Measurements from ENCODE around the gene SELPLG. TPM values are rescaled to one million over a fixed set of nuclear protein-coding genes. Genes with fewer than 3 reads are reported as not detected.

The SELPLG gene
- polyA plus RNA-seq, 1 donor from 2014 or later: 0.62 TPM

DNA sequence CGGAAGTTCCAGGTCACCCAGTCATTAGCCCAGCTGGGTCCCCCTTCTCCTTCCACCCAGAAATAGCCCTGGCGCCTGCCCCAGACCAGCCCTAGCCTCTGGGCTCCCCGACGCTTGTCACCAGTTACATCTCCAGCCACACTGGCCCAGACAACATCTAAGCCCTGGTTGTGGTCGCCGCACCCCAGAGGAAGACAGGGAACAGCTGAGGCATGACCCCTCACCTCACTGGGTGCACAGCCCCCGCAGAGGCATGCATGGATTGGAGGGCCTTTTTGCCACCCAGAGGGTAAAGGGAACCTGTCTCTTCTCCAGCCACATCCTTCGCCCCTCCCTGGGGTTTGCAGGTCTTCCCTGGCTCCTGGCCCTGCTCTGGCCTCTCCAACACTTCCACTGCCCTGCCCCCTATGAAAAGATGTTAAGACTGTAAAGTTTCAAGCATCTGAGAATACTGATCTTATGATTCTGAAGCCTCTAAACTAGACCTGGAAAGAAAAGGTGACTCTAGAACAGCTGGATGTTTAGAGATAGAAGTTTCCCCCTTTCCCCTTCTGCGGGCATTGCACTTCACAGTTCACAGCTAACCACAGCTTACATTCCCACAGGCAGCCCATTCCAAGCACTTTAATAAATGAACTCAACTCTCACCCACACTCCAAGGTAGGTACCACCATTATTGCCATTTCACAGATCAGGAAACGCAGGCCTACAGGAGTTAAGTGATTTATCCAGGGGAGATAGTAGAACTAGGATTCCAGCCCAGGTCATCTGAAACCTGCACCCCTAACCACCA, 50.5 kb downstream of the SELPLG start:
- no peaks in the 10 kb centered on the region for H3K27me3 ChIP-seq (ENCODE audit: insufficient read depth, low read depth, low read length)
- no peak overlapping the region for H3K4me3 ChIP-seq (ENCODE audit: low read length)
- no peaks in the 10 kb centered on the region for H3K79me2 ChIP-seq (replicated peaks; ENCODE audit: insufficient read depth, low read length)
- no peaks in the 10 kb centered on the region for H3K9me3 ChIP-seq (ENCODE audit: low read length)
- H3K27ac ChIP-seq (ENCODE audit: low read length): no peak overlapping the region
- TF ChIP-seq, protein P1, sequence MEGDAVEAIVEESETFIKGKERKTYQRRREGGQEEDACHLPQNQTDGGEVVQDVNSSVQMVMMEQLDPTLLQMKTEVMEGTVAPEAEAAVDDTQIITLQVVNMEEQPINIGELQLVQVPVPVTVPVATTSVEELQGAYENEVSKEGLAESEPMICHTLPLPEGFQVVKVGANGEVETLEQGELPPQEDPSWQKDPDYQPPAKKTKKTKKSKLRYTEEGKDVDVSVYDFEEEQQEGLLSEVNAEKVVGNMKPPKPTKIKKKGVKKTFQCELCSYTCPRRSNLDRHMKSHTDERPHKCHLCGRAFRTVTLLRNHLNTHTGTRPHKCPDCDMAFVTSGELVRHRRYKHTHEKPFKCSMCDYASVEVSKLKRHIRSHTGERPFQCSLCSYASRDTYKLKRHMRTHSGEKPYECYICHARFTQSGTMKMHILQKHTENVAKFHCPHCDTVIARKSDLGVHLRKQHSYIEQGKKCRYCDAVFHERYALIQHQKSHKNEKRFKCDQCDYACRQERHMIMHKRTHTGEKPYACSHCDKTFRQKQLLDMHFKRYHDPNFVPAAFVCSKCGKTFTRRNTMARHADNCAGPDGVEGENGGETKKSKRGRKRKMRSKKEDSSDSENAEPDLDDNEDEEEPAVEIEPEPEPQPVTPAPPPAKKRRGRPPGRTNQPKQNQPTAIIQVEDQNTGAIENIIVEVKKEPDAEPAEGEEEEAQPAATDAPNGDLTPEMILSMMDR (IDR thresholded peaks at IDR 0.05; ENCODE audit: poor library complexity, severe bottlenecking): no peak
- TF ChIP-seq EZH2 (IDR thresholded peaks at IDR 0.05; ENCODE audit: borderline replicate concordance, insufficient read depth, low read length, poor library complexity, severe bottlenecking) (no peak), MXI1 (conservative IDR thresholded peaks at IDR 0.05; ENCODE audit: poor library complexity, severe bottlenecking) (no peak), POLR2AphosphoS5 (IDR thresholded peaks at IDR 0.05) (no peak), SMC3 (conservative IDR thresholded peaks at IDR 0.05; ENCODE audit: poor library complexity) (no peak), RAD21 (conservative IDR thresholded peaks at IDR 0.05) (no peak), TAF1 (IDR thresholded peaks at IDR 0.05; ENCODE audit: low read depth) (no peak), EP300 (conservative IDR thresholded peaks at IDR 0.05; ENCODE audit: poor library complexity, severe bottlenecking) (no peak)
- TF ChIP-seq, protein P2, sequence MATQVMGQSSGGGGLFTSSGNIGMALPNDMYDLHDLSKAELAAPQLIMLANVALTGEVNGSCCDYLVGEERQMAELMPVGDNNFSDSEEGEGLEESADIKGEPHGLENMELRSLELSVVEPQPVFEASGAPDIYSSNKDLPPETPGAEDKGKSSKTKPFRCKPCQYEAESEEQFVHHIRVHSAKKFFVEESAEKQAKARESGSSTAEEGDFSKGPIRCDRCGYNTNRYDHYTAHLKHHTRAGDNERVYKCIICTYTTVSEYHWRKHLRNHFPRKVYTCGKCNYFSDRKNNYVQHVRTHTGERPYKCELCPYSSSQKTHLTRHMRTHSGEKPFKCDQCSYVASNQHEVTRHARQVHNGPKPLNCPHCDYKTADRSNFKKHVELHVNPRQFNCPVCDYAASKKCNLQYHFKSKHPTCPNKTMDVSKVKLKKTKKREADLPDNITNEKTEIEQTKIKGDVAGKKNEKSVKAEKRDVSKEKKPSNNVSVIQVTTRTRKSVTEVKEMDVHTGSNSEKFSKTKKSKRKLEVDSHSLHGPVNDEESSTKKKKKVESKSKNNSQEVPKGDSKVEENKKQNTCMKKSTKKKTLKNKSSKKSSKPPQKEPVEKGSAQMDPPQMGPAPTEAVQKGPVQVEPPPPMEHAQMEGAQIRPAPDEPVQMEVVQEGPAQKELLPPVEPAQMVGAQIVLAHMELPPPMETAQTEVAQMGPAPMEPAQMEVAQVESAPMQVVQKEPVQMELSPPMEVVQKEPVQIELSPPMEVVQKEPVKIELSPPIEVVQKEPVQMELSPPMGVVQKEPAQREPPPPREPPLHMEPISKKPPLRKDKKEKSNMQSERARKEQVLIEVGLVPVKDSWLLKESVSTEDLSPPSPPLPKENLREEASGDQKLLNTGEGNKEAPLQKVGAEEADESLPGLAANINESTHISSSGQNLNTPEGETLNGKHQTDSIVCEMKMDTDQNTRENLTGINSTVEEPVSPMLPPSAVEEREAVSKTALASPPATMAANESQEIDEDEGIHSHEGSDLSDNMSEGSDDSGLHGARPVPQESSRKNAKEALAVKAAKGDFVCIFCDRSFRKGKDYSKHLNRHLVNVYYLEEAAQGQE (IDR thresholded peaks at IDR 0.05; ENCODE audit: borderline replicate concordance): no peak
- no peak overlapping the region for H3K4me2 ChIP-seq (ENCODE audit: low read length)
- H3F3A ChIP-seq (ENCODE audit: insufficient read depth, low read length, poor library complexity, severe bottlenecking): no peaks in the 10 kb centered on the region
- H2AFZ ChIP-seq (ENCODE audit: low read depth, low read length): no peak overlapping the region
- no peaks in the 10 kb centered on the region for H3K36me3 ChIP-seq (ENCODE audit: insufficient read depth, low read length)
- H4K20me1 ChIP-seq (ENCODE audit: insufficient read depth): no peaks in the 10 kb centered on the region
- H3K9ac ChIP-seq (ENCODE audit: low read length): no peak overlapping the region
- H3K9me2 ChIP-seq (ENCODE audit: insufficient read depth, low read length): no peaks in the 10 kb centered on the region

DNA sequence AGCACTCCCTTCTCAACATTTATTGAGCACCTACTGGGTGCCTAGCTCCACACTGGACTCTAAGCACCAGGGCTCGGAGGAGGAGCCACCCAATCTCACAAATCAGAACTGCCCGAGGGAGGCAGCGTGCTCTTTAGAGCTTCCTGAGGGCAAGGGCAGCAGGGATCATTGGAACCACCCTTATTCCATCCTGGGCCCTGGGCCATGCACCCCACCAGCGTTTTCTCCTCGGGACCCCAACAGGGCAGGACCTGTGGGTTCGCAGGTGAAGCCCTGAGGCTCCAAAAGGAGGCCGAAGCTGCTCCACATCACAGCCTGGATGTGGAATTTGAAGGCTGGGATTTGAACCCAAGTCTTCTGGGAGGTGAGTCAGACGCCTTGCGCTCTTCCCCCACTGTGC, 51.2 kb downstream of the SELPLG start:
- TF ChIP-seq POLR2AphosphoS5 (IDR thresholded peaks at IDR 0.05): no peak
- TF ChIP-seq MXI1 (conservative IDR thresholded peaks at IDR 0.05; ENCODE audit: poor library complexity, severe bottlenecking): no peak
- TF ChIP-seq EZH2 (IDR thresholded peaks at IDR 0.05; ENCODE audit: borderline replicate concordance, insufficient read depth, low read length, poor library complexity, severe bottlenecking): no peak
- TF ChIP-seq EP300 (conservative IDR thresholded peaks at IDR 0.05; ENCODE audit: poor library complexity, severe bottlenecking): no peak
- TF ChIP-seq RAD21 (conservative IDR thresholded peaks at IDR 0.05): no peak
- Histone ChIP-seq H3K4me3 (ENCODE audit: low read length) (no peak overlapping the region), H2AFZ (ENCODE audit: low read depth, low read length) (no peak overlapping the region), H3F3A (ENCODE audit: insufficient read depth, low read length, poor library complexity, severe bottlenecking) (no peaks in the 10 kb centered on the region), H4K20me1 (ENCODE audit: insufficient read depth) (no peaks in the 10 kb centered on the region), H3K4me2 (ENCODE audit: low read length) (no peak overlapping the region), H3K9me3 (ENCODE audit: low read length) (no peaks in the 10 kb centered on the region), H3K9me2 (ENCODE audit: insufficient read depth, low read length) (no peaks in the 10 kb centered on the region), H3K36me3 (ENCODE audit: insufficient read depth, low read length) (no peaks in the 10 kb centered on the region), H3K27ac (ENCODE audit: low read length) (no peak overlapping the region), H3K9ac (ENCODE audit: low read length) (no peak overlapping the region), H3K27me3 (ENCODE audit: insufficient read depth, low read depth, low read length) (no peaks in the 10 kb centered on the region), H3K79me2 (replicated peaks; ENCODE audit: insufficient read depth, low read length) (no peaks in the 10 kb centered on the region)
